Transverse colon (tissue), 4 donors: ENCODE data around the gene SEC22B. TPM values are rescaled to one million over a fixed set of nuclear protein-coding genes. Genes with fewer than 3 reads are reported as not detected.
"Not testable (repeated sequence)": the region's sequence is repeated elsewhere in the genome, so short reads cannot be mapped to it uniquely, and the experiment has no call there.

Experiments used
- DNase-seq: peaks from one replicate; pipeline ENCODE4 v3.0.0-alpha.2; 2019
- H3K27ac ChIP-seq, 4 donors: fragments of 200-600 bp; sonication (generic); 2 replicates each; pipeline ENCODE4 v1.5.1; 2016 to 2018; ENCODE audit warnings: inconsistent platforms in 4 of 4
- H3K27me3 ChIP-seq: fragments of 200-600 bp; sonication (generic); 2 replicates; pipeline ENCODE4 v1.5.1; 2017; ENCODE audit warnings: inconsistent platforms
- H3K36me3 ChIP-seq, 4 donors: fragments of 200-600 bp; sonication (generic); 2 replicates each; pipeline ENCODE4 v1.5.1; 2017 to 2019; ENCODE audit warnings: inconsistent platforms in 4 of 4
- H3K4me1 ChIP-seq, 4 donors: fragments of 200-600 bp; sonication (generic); 2 replicates each; pipeline ENCODE4 v1.5.1; 2017 to 2020; ENCODE audit warnings: inconsistent platforms in 4 of 4
- H3K4me3 ChIP-seq, 4 donors: fragments of 200-600 bp; sonication (generic); 1 replicate in 1 of 4; 2 replicates in 3 of 4; pipeline versions ENCODE4 v1.5.1 to v1.6.1; 2017 to 2019; ENCODE audit warnings: inconsistent platforms in 4 of 4
- H3K9me3 ChIP-seq, 2 donors: fragments of 200-600 bp; sonication (generic); 2 replicates each; pipeline ENCODE4 v1.5.1; 2017 to 2019; ENCODE audit warnings: inconsistent platforms in 2 of 2
- CTCF ChIP-seq, 5 experiments: fragments of 200-600 bp in 3 of 5; fragments of 450-650 bp in 2 of 5; sonication (generic) in 3 of 5; IDR thresholded peaks; 1 replicate in 2 of 5; 2 replicates in 3 of 5; pipeline ENCODE4 v1.5.1; 2016 to 2017; ENCODE audit warnings: antibody characterized with exemption in 5 of 5, inconsistent platforms in 3 of 5, mild to moderate bottlenecking in 2 of 5, moderate library complexity in 1 of 5
- EP300 ChIP-seq: sonication (generic); formaldehyde crosslinking; IDR thresholded peaks from one replicate; pipeline ENCODE4 v1.6.1; 2017; ENCODE audit warnings: antibody characterized with exemption, low read depth
- POLR2A ChIP-seq: fragments of 450-650 bp; IDR thresholded peaks from one replicate; pipeline ENCODE4 v1.6.1; 2016; ENCODE audit warnings: antibody characterized with exemption, mild to moderate bottlenecking, moderate library complexity
- POLR2AphosphoS5 ChIP-seq, 3 donors: sonication (generic); formaldehyde crosslinking; IDR thresholded peaks; one replicate each; pipeline ENCODE4 v1.6.1; 2016; ENCODE audit warnings: antibody characterized with exemption in 3 of 3
- WGBS, 2 donors: methylation state at CpG; one replicate each; pipeline ENCODE4 v1.1.5; 2018; ENCODE audit warnings: low coverage in 1 of 2; 5-methylcytosine and 5-hydroxymethylcytosine counted together
- in situ Hi-C, 4 donors: fragments of 200-750 bp; cut with MboI; loops; one replicate each; pipeline versions ENCODE4 v1.15.0 to v1.15.1; 2017; ENCODE audit warnings: low sequenced_read_pairs in 3 of 4, low pct_ligation_motif_present in 1 of 4, low pct_unique_long_range_greater_than_20kb in 1 of 4
- intact Hi-C: fragments of 100-400 bp; cut with DNase I; formaldehyde crosslinking; loops from one replicate; pipeline ENCODE4 v1.15.1; 2023; ENCODE audit warnings: low total_unique reads
- total RNA-seq, 4 donors: library from RNA; depleted of rRNA; stranded (reverse); fragments of >200 nt; gene quantifications; one replicate each; pipeline ENCODE4 v1.1.0, GENCODE V29; 2016

The SEC22B gene
- total RNA-seq, 4 donors from 2014 or later = 9.8 to 27.8 (median 20.6) TPM

GRCh38 chr1:120136086-120136485 is 40.2 kb downstream of the SEC22B start:
- H3K4me3 ChIP-seq, in situ Hi-C loops, H3K36me3 ChIP-seq, intact Hi-C loops, H3K27ac ChIP-seq, H3K27me3 ChIP-seq, DNase-seq, H3K4me1 ChIP-seq, H3K9me3 ChIP-seq: not testable (repeated sequence)
- 97 to 100% methylated on average over 1 of the region's 1 CpG for WGBS, 2 donors

- intact Hi-C loops, H3K27ac ChIP-seq, H3K36me3 ChIP-seq, H3K4me3 ChIP-seq, H3K9me3 ChIP-seq, DNase-seq, H3K27me3 ChIP-seq, in situ Hi-C loops, H3K4me1 ChIP-seq: not testable (repeated sequence)
These were observed 42.4 kb downstream of the SEC22B start for GRCh38 chr1:120133928-120134325.

- TF ChIP-seq POLR2AphosphoS5 (IDR thresholded peaks at IDR 0.05) (no peak), EP300 (no peak), POLR2A (no peak), CTCF (IDR thresholded peaks at IDR 0.05) (no peak)
- Histone ChIP-seq H3K4me3 (no peak overlapping the region), H3K27ac (no peak overlapping the region), H3K4me1 (peaks cover 0 to 7% (median 6%) of the 10 kb centered on the region in 4 donors), H3K36me3 (no peaks in the 10 kb centered on the region), H3K9me3 (no peaks in the 10 kb centered on the region), H3K27me3 (no peaks in the 10 kb centered on the region)
- no peak for DNase-seq
- intact Hi-C loops = no loop called here
- in situ Hi-C loops = no loop called here
- 90 to 93% methylated on average over 2 of the region's 2 CpGs for WGBS, 2 donors
These were observed 42.9 kb downstream of the SEC22B start for GRCh38 chr1:120133228-120133927.

GRCh38 chr1:120132406-120132763 is 43.9 kb downstream of the SEC22B start:
- H3K27me3 ChIP-seq, in situ Hi-C loops, intact Hi-C loops, H3K9me3 ChIP-seq, DNase-seq, H3K4me3 ChIP-seq, H3K36me3 ChIP-seq, H3K4me1 ChIP-seq: not testable (repeated sequence)
- H3K27ac ChIP-seq = peak overlapping the region; percentile 50 to 72 (median 56)
- 75 to 76% methylated on average over 1 to 2 of the region's 2 CpGs for WGBS, 2 donors

- peak overlapping the region; percentile 50 to 72 (median 56) for H3K27ac ChIP-seq
- in situ Hi-C loops = not testable (repeated sequence)
- WGBS, 2 donors = 15 to 25% methylated on average over 1 to 7 of the region's 10 CpGs
These were observed 44.5 kb downstream of the SEC22B start for GRCh38 chr1:120131611-120132405.

GRCh38 chr1:120127921-120128320 is 48.4 kb downstream of the SEC22B start:
- H3K27ac ChIP-seq, H3K4me1 ChIP-seq, H3K27me3 ChIP-seq, H3K36me3 ChIP-seq, DNase-seq, intact Hi-C loops, in situ Hi-C loops, H3K9me3 ChIP-seq, H3K4me3 ChIP-seq: not testable (repeated sequence)
- 89% methylated on average over 1 of the region's 1 CpG; no CpG with 5 or more reads in 1 of the 2 donors for WGBS, 2 donors

More at GRCh38 chr1:120131611-120132405, 44.5 kb downstream of the SEC22B start:
- peak; percentile 68 for DNase-seq
- H3K9me3 ChIP-seq, intact Hi-C loops, H3K4me3 ChIP-seq, H3K36me3 ChIP-seq, H3K4me1 ChIP-seq, H3K27me3 ChIP-seq: not testable (repeated sequence)

GRCh38 chr1:120126216-120126615 is 50.1 kb downstream of the SEC22B start:
- H3K9me3 ChIP-seq, H3K27me3 ChIP-seq, intact Hi-C loops, H3K36me3 ChIP-seq, H3K27ac ChIP-seq, H3K4me3 ChIP-seq, in situ Hi-C loops, DNase-seq, H3K4me1 ChIP-seq: not testable (repeated sequence)
- WGBS, 2 donors = 100% methylated on average over 3 of the region's 6 CpGs; no CpG with 5 or more reads in 1 of the 2 donors

GRCh38 chr1:120124628-120125027 is 51.7 kb downstream of the SEC22B start:
- H3K27me3 ChIP-seq, intact Hi-C loops, H3K4me1 ChIP-seq, H3K9me3 ChIP-seq, H3K27ac ChIP-seq, H3K4me3 ChIP-seq, H3K36me3 ChIP-seq, DNase-seq, in situ Hi-C loops: not testable (repeated sequence)
- 100% methylated on average over 1 of the region's 1 CpG; no CpG with 5 or more reads in 1 of the 2 donors for WGBS, 2 donors

GRCh38 chr1:120123813-120124510 is 52.4 kb downstream of the SEC22B start:
- H3K4me1 ChIP-seq, H3K9me3 ChIP-seq, DNase-seq, H3K27ac ChIP-seq, intact Hi-C loops, H3K27me3 ChIP-seq, H3K4me3 ChIP-seq, H3K36me3 ChIP-seq, in situ Hi-C loops: not testable (repeated sequence)
- 95 to 100% methylated on average over 3 to 4 of the region's 4 CpGs for WGBS, 2 donors
